Measurements from ENCODE around the gene RBMY1B.
"Not testable (repeated sequence)": the region's sequence is repeated elsewhere in the genome, so short reads cannot be mapped to it uniquely, and the experiment has no call there.

The RBMY1B gene

GRCh38 chrY:21511038-21511437, at the start of gene RBMY1B:
Gene RBMY1B (plus strand): TSS chrY:21511338. CDS start chrY:21513351, 2,013 bp downstream.
- not testable (repeated sequence) for H2AFZ ChIP-seq (ENCODE audit: low read depth, low read length, severe bottlenecking); H3K27me3 ChIP-seq (ENCODE audit: low read length); H3K9ac ChIP-seq (ENCODE audit: low read length); H3K79me2 ChIP-seq (ENCODE audit: insufficient read depth, low read length); H3K9me3 ChIP-seq (ENCODE audit: insufficient read depth, low read length); H3K4me2 ChIP-seq (ENCODE audit: low read depth, low read length, poor library complexity, severe bottlenecking); H3K9me2 ChIP-seq (replicated peaks; ENCODE audit: insufficient read depth, low read length); H3K27ac ChIP-seq (ENCODE audit: low read depth, low read length); H3F3A ChIP-seq (ENCODE audit: insufficient read depth); H3K36me3 ChIP-seq (ENCODE audit: low read length); H4K20me1 ChIP-seq (ENCODE audit: low read depth, low read length); H3K4me3 ChIP-seq (ENCODE audit: insufficient read depth, low read length, poor library complexity, severe bottlenecking)

GRCh38 chrY:21462915-21463314, 48.2 kb upstream of the RBMY1B start:
- H3K9me2 ChIP-seq (replicated peaks; ENCODE audit: insufficient read depth, low read length); H3K4me2 ChIP-seq (ENCODE audit: low read depth, low read length, poor library complexity, severe bottlenecking); H3K4me3 ChIP-seq (ENCODE audit: insufficient read depth, low read length, poor library complexity, severe bottlenecking); H3K9ac ChIP-seq (ENCODE audit: low read length); H3F3A ChIP-seq (ENCODE audit: insufficient read depth); H3K79me2 ChIP-seq (ENCODE audit: insufficient read depth, low read length); H3K36me3 ChIP-seq (ENCODE audit: low read length); H2AFZ ChIP-seq (ENCODE audit: low read depth, low read length, severe bottlenecking); H3K27me3 ChIP-seq (ENCODE audit: low read length); H4K20me1 ChIP-seq (ENCODE audit: low read depth, low read length); H3K9me3 ChIP-seq (ENCODE audit: insufficient read depth, low read length); H3K27ac ChIP-seq (ENCODE audit: low read depth, low read length): not testable (repeated sequence)

GRCh38 chrY:21482967-21483366, 28.2 kb upstream of the RBMY1B start:
- Histone ChIP-seq H3K79me2 (ENCODE audit: insufficient read depth, low read length) (no peaks in the 10 kb centered on the region), H3K9me2 (replicated peaks; ENCODE audit: insufficient read depth, low read length) (no peaks in the 10 kb centered on the region), H2AFZ (ENCODE audit: low read depth, low read length, severe bottlenecking) (no peak overlapping the region), H3K27me3 (ENCODE audit: low read length) (no peaks in the 10 kb centered on the region), H3K4me3 (ENCODE audit: insufficient read depth, low read length, poor library complexity, severe bottlenecking) (no peak overlapping the region), H3K9ac (ENCODE audit: low read length) (no peak overlapping the region), H3K9me3 (ENCODE audit: insufficient read depth, low read length) (no peaks in the 10 kb centered on the region), H3F3A (ENCODE audit: insufficient read depth) (no peaks in the 10 kb centered on the region), H3K36me3 (ENCODE audit: low read length) (no peaks in the 10 kb centered on the region), H4K20me1 (ENCODE audit: low read depth, low read length) (no peaks in the 10 kb centered on the region), H3K4me2 (ENCODE audit: low read depth, low read length, poor library complexity, severe bottlenecking) (no peak overlapping the region), H3K27ac (ENCODE audit: low read depth, low read length) (no peak overlapping the region)
- TF ChIP-seq EZH2phosphoT487 (conservative IDR thresholded peaks at IDR 0.05; ENCODE audit: low read length), result no peak
- TF ChIP-seq CTCF (IDR thresholded peaks at IDR 0.05; ENCODE audit: insufficient read depth, low read length, poor library complexity, severe bottlenecking), result no peak

- H3K79me2 ChIP-seq (ENCODE audit: insufficient read depth, low read length); H3K9me3 ChIP-seq (ENCODE audit: insufficient read depth, low read length); H3K36me3 ChIP-seq (ENCODE audit: low read length); H3K4me2 ChIP-seq (ENCODE audit: low read depth, low read length, poor library complexity, severe bottlenecking); H3K9me2 ChIP-seq (replicated peaks; ENCODE audit: insufficient read depth, low read length); H3K27me3 ChIP-seq (ENCODE audit: low read length); H3F3A ChIP-seq (ENCODE audit: insufficient read depth); H3K9ac ChIP-seq (ENCODE audit: low read length); H2AFZ ChIP-seq (ENCODE audit: low read depth, low read length, severe bottlenecking); H3K27ac ChIP-seq (ENCODE audit: low read depth, low read length); H4K20me1 ChIP-seq (ENCODE audit: low read depth, low read length); H3K4me3 ChIP-seq (ENCODE audit: insufficient read depth, low read length, poor library complexity, severe bottlenecking): not testable (repeated sequence)
Observed at GRCh38 chrY:21534579-21534978, 23.4 kb downstream of the RBMY1B start, which contains the start of gene RBMY1A1. Gene RBMY1A1 (plus strand): TSS chrY:21534879. CDS start chrY:21536892, 2,013 bp downstream.

GRCh38 chrY:21559316-21559984, 48.3 kb downstream of the RBMY1B start:
- not testable (repeated sequence) for H3K9me2 ChIP-seq (replicated peaks; ENCODE audit: insufficient read depth, low read length); H3K79me2 ChIP-seq (ENCODE audit: insufficient read depth, low read length); H3K27ac ChIP-seq (ENCODE audit: low read depth, low read length); H3F3A ChIP-seq (ENCODE audit: insufficient read depth); H3K27me3 ChIP-seq (ENCODE audit: low read length); H3K4me3 ChIP-seq (ENCODE audit: insufficient read depth, low read length, poor library complexity, severe bottlenecking); H2AFZ ChIP-seq (ENCODE audit: low read depth, low read length, severe bottlenecking); H3K9ac ChIP-seq (ENCODE audit: low read length); H3K36me3 ChIP-seq (ENCODE audit: low read length); H3K9me3 ChIP-seq (ENCODE audit: insufficient read depth, low read length); H4K20me1 ChIP-seq (ENCODE audit: low read depth, low read length); H3K4me2 ChIP-seq (ENCODE audit: low read depth, low read length, poor library complexity, severe bottlenecking)

Data from SU-DHL-6 (cell line).